Left lobe of liver (tissue), 2 donors: ENCODE results near the gene RLN3. TPM values are rescaled to one million over a fixed set of nuclear protein-coding genes. Genes with fewer than 3 reads are reported as not detected.

Experiments
- ATAC-seq: fragments of 200-7000 bp; cut with Tn5 transposase; one replicate; pipeline ENCODE4 v1.9.1; 2020; ENCODE audit warnings: mild to moderate bottlenecking, moderate library complexity
- DNase-seq: peaks from one replicate; pipeline ENCODE4 v3.0.0-alpha.2; 2020; ENCODE audit warnings: low spot score
- total RNA-seq: library from RNA; stranded (reverse); gene quantifications from one replicate; pipeline ENCODE4 v1.2.1, GENCODE V29; 2021
- donor health status: DM: no; HTN: no; CAD: no; lungs with moderate emphysema.
- donor health status: DM: no; HTN: yes; CAD: no.

RLN3 gene
- total RNA-seq, 1 donor from 2014 or later, result not detected

DNA sequence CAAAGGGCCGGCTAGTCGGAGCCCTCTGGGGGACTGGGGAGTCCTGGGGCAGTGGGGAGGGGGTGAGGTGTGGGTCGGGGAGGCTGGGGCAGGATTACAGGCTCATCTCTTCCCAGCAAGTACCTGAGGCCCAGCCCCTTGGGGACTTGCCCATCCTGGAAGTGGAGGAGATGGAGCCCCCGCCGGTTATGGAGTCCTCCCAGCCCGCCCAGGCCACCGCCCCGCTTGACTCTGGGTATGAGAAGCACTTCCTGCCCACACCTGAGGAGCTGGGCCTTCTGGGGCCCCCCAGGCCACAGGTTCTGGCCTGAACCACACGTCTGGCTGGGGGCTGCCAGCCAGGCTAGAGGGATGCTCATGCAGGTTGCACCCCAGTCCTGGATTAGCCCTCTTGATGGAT is 24.0 kb downstream of the RLN3 start:
- DNase-seq, result no peak
- no peak for ATAC-seq

DNA sequence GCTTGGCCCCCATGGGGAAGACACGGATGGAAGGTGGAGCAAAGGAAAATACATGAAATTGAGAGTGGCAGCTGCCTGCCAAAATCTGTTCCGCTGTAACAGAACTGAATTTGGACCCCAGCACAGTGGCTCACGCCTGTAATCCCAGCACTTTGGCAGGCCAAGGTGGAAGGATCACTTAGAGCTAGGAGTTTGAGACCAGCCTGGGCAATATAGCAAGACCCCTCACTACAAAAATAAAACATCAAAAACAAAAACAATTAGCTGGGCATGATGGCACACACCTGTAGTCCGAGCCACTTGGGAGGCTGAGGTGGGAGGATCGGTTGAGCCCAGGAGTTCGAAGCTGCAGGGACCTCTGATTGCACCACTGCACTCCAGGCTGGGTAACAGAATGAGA is 24.5 kb downstream of the RLN3 start:
- ATAC-seq (no peak), DNase-seq (no peak)

DNA sequence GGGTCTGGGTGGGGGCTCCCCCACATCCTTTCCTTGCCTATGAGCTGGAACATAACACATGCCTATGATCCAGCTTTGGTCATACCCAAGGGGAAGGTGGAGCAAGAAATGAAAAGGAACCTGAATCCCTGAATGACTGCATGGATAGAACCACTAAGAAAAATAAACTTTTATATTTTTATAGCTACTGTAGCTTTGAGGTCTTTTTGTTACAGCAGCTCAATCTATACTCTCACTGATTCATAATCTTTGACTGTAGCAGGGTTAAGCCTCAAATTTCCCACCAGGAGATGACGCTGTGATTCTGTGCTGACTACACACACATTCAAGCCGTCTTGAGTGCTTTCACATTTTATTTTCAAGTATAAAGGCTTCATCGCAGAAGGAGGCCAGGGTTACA is 25.1 kb downstream of the RLN3 start:
- DNase-seq (no peak), ATAC-seq (no peak)

DNA sequence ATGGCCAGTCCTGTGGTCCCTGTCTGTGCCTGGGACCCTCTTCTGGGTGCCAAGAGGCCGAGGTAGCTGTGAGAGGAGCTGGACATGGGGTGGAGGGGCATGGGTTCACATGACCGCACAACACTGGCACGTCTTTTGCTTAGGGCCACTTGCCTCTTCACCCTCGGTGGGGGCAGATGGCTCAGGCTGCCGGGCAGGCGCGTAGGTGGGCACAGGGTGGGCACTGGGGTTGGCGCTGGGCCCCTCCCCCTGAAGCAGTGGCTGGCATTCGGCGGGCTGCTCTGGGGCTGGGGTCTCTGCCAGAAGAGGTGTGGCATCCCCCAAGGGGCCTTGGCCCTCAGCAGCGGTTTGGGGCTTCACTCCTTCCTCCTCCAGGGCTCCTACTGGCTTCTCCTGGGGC is 25.6 kb downstream of the RLN3 start:
- ATAC-seq, result no peak

DNA sequence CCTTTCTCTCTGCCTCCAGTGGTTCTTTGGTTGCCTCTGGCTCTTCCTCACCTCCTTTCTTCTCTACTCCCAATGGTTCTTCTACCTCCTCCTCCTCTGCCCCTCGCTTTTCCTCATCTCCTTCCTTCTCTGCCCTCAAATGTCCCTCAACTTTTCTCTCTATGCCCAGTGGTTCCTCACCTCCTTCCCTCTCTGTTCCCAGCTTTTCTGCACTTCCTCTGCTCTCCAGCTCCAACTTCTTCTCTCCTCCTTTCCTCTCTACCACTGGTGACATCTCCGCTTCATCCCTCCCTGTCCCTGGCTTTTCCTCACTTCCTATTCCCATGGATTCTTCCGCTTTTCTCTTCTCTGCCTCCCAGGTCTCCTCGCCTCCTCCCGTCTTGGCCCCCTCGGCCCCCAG is 26.2 kb downstream of the RLN3 start:
- no peak for ATAC-seq
- no peak for DNase-seq

More for the DNA sequence above, 25.6 kb downstream of the RLN3 start:
- no peak for DNase-seq

DNA sequence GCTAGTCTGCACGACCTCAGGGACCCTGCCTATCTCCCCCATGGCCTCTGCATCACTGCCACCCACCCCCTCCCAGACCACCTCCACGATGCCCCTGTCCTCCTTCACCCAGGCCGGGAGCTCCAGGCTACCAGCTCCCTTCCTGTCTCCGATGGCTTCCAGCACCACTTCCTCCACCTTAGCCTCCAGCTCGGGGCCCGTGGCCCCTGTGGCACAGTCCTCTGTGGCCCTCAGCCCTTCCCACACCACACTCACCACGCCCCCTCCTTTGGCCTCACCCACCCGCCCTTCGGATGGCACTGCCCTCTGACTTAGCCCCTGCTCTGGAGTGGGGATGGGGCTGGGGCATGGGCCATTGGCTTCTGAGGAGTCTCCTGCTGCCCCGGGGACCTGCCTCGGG is 26.8 kb downstream of the RLN3 start:
- no peak for DNase-seq

DNA sequence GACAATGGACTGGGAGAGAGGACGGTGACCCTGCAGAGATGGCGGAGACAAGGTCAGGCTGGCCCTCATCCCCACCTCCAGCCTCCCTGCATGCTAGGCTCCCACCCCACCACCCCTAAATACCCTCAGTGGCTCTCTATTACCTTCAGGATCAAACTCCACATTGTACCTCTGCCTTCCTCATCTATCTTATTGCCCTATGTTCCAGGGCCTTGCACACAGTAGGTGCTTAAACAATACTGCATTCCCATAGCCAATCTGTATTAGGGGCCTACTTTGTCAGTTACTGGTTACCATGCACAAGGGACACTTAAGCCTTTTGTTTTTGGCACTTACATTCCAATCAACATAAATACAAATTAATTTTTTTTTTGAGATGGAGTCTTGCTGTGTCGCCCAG is 27.4 kb downstream of the RLN3 start:
- ATAC-seq (no peak), DNase-seq (no peak)

More for the DNA sequence above, 26.8 kb downstream of the RLN3 start:
- no peak for ATAC-seq

DNA sequence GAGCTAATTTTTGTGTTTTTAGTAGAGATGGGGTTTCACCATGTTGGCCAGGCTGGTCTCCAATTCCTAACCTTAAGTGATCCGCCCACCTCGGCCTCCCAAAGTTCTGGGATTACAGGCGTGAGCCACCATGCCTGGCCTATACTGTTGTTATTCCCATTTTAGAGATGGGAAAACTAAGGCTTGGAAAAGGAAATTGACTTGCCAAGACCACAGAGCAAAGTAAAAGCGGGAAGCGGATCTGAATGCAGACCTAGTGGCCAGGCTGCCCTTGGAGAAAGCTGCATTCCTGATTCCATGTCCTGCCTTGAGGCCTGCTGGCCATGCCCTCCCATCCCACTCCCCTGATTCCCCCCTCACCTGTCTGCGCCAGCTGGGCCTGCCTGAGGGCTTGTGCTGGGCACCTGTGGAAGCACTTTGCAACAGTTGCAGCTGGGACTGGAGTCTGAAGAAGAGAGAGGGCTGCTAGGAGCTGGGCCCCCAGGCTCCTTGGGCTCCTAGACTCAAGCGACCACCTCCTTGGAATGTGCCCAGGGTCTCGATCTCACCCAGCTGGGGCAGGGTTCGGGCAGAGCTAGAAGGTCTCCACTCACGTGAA is 28.2 kb downstream of the RLN3 start:
- ATAC-seq (no peak), DNase-seq (no peak)

DNA sequence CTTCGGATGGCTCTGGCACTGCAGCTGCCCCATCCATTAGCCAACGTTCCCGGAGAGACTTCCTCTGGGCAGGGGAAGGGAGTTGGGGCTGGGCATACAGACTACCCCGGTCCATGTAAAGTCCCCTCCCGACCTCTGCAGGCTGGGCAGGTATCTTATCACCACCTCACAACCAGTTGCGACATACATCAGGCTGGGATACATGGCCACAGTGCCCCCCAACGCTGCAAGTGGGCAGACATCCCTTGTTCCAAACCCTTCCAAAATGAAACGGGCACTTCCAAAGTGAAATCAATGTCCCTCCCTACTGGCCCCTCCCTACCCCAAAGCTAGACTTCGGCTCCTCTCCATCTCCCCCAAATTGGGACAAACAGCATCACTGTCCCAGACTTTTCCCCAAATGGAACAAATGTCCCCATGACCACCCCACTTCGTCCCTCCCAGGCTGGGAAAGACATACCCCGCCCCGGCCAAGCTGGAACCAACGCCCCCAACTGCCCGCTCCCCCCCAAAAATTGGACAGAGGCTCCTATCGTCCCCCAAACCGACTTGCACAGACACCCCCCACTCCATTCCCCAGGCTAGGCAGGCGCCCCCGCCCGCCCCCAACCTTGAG is 28.9 kb downstream of the RLN3 start:
- ATAC-seq (no peak), DNase-seq (no peak)

DNA sequence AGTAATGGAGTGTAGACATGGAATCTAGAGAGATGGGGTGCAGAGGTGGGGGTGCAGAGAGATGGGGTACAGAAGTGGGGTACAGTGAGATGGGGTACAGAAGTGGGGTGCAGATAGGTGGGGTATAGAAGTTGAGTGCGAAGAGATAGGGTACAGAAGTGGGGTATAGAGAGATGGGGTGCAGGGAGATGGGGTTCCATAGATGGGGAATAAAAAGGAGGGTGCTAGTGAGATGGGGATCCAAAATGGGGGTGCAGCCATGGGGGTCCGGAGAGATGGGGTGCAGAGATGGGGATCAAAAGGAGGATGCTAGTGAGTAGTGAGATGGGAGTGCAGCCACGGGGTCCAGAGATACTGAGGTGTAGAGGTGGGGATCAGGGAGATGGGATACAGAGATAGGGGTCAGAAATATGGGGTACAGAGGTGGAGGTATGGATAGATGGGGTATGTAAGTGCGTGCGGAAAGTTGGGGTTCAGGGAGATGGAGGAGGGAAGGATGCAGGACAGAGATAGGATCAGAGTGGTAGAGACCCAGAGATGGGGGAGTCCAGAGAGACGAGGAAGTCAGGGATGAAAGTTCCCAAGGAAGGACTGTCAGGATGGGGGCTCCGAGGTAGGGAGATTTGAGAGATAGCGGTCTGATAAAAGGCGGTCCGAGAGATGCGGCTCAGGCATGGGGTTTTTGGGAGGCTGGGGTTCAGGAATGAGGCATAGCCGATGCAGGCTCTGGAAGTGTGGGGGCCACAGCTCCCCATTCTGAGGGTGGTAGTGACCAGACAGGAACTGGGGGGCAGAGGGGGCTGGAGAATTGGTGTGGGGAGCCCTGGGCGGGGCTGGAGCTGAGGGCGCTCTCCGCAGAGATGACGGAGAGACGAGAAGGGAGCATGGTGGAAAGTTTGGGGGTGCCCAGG is 30.5 kb downstream of the RLN3 start:
- ATAC-seq (no peak), DNase-seq (no peak)

DNA sequence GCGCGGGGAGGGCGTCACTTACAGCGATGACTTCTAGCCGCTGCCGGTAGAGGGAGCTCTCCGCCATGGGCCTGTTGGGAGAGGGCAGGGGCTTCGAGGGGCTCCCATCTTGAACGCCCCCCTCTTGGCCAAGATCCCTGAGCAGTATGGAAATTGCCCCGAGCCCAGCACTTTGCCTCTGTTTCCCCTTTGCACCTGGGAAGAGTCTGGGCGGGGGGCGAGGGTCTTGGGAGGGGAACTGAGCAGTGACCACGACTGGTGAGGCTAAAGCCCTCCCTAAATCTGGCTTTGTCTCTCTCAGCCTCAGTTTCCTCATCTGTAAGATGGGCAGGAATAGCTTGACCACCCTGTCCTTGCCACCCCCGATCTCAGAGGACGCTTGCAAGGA is 31.1 kb downstream of the RLN3 start:
- ATAC-seq (no peak), DNase-seq (no peak)

DNA sequence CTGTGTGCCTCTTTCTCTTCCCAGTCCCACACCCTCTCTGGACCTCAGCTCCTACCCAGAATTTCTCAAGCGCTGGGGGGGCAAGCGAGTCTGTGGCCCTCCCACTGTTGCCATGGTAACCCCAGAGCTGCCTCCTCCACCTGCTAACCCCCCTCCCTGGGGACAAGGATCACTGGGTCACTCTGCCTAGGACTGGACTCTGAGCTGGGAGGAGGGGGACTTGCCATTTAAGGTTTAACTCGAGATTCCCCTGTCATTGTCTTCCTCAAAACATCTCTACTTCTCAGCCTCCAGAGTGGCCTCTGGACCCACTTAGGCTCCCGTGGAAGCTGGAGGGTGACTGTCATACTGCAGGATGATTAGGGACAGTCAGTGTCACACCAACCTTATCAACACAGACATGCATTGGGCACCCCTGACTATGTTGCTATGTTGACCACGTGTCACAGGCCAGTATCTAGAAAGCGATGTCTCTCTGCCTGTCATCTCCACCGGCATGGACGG is 31.8 kb downstream of the RLN3 start:
- peak; percentile 66 for ATAC-seq
- peak; percentile 90 for DNase-seq

DNA sequence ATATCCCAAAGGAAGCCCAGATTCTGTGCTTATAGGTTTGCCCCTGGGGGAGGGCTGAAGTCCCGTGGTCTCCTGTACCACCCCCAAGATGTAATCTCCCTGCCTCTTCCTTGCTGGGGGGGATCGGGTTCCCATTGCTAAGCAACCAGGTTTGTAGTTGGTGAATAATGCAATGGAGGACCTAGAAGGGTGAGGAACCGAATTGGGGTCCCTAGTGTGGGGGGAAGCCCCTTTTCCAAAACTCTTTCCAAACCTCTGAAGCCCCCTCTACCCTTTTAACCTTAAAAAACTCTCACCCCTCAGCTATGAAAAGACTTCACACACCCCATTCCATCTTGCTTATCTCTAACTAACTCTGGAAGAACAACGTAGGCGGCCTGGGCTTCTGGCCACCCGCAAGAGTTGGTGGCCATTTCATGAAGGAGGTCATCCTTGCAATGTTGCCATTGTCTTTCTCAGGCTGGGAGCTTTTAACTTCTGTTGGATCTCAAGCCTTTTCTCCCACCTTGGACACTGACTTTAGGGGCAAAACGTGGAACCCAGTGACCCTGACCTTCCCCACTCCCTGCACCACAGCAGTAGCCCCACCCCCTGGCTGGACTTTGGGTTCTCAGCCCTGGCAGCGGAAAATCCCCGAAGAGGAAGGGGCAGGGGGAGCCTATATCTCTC is 33.3 kb downstream of the RLN3 start:
- peak; percentile 86 for DNase-seq
- peak; percentile 77 for ATAC-seq

DNA sequence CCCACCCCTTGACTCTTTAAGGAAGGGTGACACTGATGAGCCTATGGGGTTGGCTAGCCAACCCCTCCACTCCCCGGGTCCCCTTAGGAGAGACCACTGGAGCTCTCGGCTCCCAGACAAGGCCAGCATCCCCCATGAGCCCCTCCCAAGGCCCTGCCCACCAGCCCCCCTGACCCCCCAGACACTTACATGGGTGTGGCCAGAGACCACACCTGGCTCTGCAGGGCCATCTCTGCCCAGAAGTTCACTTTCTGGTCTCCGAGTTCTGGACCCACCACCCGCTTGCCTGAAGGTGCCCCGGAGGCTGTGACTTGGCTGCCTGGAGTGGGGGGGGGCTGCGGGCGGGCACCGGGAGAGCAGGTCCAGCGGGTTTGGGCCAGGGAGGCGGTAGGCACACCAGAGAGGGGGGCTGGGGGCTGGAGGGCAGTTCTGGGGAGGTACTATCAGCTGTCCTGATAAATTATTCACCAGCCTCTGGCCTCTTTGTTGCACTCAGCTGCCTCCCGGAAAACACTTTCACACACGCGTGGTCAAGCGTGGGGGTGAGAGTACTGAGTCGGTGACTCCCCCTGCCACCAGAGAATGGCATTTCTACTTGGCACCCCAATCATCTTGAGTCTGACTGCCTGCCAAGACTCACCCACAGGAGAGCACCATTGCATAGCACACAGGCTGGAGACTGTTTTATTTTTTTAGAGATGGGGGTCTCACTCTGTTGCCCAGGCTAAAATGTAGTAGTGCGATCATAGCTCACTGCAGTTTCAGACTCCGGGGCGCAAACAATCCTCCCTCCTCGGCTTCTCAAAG is 34.0 kb downstream of the RLN3 start, which contains the start of gene PALM3:
Gene PALM3 (minus strand): TSS at position 326 of the 807 bp plus-strand sequence. CDS start 96 bp downstream, at position 230.
- ATAC-seq (peak; percentile 86), DNase-seq (peak; percentile 90)

DNA sequence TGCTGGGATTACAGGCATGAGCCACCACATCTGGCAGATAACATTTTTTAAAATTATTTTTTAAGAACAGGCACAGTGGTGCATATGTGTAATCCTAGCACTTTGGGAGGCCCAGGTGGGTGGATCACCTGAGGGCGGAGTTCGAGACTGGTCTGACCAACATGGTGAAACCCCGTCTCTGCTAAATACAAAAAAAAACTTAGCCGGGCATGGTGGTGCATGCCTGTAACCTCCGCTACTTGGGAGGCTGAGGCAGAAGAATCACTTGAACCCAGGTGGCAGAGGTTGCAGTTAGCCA is 34.6 kb downstream of the RLN3 start:
- no peak for ATAC-seq
- no peak for DNase-seq

DNA sequence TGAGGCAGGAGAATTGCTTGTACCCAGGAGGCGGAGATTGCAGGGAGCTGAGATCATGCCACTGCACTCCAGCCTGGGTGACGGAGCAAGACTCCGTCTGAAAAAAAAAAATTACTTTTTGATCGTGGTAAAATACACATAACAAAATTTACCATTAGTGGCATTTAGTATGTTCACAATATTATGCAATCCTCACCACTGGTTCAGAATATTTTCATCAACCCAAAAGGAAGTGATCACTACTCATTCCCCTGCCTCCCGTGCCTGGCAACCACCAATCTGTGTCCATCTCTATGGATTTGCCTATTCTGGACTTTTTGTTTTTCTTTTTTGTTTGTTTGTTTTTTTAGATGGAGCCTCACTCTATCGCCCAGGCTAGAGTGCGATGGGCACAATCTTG is 35.2 kb downstream of the RLN3 start:
- ATAC-seq (no peak), DNase-seq (no peak)

DNA sequence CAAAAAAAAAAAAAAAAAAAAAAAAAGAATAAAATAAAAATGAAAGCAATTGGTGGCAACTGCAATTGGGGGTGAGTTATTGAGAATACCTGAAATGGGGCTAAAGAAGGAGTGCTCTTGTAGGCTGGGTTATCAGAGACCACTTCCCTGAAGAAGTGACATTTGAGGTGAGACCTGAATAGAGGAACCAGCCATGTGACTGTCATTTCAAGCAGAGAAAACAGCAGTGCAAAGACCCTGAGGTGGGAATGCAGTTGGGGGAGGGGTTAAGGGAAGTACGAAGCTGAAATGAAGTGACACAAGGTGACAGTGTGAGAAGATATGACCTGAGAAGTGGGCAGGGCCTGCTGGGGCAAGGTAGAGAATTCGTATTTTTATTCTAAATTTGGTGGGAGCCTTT is 38.2 kb downstream of the RLN3 start:
- no peak for ATAC-seq

DNA sequence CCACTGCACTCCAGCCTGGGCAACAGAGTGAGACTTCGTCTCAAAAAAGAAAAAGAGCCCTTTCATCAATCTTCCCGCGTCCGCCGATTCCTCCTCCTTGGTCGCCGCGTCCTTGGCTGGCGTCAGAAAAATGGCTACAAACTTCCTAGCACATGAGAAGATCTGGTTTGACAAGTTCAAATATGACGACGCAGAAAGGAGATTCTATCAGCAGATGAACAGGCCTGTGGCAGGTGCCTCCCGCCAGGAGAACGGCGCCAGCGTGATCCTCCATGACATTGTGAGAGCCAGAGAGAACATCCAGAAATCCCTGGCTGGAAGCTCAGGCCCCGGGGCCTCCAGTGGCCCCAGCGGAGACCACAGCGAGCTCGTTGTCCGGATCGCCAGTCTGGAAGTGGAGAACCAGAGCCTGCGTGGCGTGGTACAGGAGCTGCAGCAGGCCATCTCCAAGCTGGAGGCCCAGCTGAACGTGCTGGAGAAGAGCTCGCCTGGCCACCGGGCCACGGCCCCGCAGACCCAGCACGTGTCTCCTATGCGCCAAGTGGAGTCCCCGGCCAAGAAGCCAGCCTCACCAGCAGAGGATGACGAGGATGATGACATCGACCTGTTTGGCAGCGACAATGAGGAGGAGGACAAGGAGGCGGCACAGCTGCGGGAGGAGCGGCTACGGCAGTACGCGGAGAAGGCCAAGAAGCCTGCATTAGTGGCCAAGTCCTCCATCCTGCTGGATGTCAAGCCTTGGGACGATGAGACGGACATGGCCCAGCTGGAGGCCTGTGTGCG is 42.5 kb downstream of the RLN3 start:
- DNase-seq (no peak), ATAC-seq (no peak)

More for the DNA sequence above, 38.2 kb downstream of the RLN3 start:
- no peak for DNase-seq

DNA sequence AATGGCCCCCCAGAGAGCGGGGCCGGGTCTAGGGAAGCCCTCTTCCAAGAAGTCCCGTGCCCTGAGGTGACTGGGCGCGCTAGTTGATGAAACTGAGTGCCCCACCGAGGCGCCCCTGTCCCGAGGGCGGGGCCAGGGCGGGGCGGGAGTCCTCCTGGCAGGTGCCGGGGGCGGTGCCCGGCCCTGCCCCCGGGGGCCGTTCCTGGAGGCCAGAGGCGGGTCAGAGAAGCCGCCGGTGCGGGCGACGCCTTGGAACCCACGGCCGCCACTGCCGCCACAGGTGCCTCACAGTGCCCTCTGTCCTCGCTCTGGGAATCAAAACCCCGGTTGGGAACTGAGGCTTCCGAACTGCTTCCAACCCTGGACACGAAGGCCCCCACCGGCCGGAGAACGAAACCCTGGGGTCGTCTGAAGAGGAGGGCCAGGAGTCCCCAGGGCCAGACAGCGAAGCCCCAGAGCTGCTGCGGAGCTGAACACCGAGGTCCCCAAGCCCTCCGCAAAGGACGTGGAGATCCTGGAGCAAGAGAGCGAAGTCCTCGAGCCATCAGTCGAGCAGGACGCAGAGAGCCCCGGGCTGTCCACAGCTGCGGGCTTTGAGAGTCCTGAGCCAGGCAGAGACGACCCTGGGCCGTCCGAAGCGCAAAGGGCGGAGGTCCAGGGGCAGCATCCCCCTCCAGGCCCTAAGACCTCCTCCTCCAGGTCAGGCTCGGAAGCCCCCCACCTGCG is 44.8 kb downstream of the RLN3 start, which contains the start of gene MISP3:
Gene MISP3 (plus strand): TSS at position 252 of the 726 bp plus-strand sequence. CDS start 524 bp downstream, outside the sequence.
- DNase-seq (peak; percentile 92), ATAC-seq (peak; percentile 80)
